HG03432 (cell line): Measurements from ENCODE around the gene MIOX.
A peak's percentile ranks its signal among the peaks of the same experiment; 100 is the strongest.

Experiments used
- ATAC-seq: cut with Tn5 transposase; IDR thresholded peaks from one replicate; pipeline ENCODE4 v1.9.1; 2021; ENCODE audit warnings: mild to moderate bottlenecking, moderate library complexity; ENCODE audit not compliant: unreplicated experiment

The MIOX gene

DNA sequence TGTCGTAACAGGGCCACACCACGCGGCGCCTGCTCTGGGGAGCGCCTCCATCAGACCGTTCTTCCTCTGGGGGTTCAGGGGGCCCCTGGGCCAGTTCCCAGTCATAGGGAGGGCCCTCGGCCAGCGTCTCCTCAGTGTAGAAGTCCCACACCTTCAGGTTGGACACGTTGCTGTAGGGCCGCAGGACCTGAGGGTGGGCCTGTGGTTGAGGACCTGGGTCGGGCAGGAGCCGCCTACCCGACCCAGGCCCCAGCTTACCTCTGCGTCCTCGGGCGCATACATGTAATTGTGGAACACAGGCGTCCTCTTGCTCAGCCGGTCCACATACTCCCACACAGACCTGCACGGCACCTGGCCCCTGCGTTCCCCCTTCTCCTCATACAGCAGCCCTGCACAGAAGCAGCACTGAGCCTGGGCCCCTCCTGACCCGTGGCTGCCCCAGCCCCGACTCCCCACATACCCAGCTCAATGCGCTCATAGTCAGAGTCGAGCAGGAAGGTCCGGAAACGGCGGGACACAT is 32.0 kb upstream of the MIOX start:
- no peak for ATAC-seq

DNA sequence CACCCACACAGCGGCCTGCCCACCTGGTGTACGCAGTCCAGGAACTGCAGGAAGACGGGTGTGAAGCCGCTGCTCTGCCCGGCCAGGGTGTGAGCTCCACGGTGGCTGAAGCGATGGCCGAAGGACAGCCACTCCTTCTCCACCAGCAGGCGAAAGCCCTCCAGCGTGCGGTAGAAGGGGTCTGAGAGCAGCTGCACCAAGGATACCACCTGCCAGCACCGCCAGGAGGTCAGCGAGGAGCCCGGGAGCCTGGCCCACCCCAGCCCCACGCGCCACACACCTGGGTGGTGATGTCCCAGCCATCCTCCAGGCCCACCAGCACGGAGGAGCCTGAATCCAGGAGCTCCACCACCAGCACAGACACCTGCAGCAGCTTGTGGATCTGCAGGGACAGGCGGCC is 31.5 kb upstream of the MIOX start:
- no peak for ATAC-seq

DNA sequence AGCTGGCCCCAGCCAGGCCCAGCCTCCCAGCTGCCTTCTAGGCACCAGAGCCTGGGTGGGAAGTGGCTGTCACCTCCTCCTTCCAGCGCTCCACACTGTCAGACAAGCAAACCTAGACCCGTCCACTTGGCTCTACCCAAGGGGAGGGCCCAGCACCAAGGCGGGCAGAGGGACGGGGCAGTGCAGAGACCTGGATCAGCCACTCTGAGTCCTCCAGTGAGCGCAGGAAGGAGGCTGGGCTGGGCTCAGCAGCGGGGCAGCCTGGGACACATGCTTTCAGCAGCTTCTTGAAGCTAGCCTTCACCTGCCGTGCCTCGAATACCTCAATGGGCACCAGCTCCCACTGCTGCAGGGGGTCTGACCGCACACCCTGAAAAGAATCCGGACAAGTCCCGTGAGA is 30.6 kb upstream of the MIOX start:
- ATAC-seq = no peak

DNA sequence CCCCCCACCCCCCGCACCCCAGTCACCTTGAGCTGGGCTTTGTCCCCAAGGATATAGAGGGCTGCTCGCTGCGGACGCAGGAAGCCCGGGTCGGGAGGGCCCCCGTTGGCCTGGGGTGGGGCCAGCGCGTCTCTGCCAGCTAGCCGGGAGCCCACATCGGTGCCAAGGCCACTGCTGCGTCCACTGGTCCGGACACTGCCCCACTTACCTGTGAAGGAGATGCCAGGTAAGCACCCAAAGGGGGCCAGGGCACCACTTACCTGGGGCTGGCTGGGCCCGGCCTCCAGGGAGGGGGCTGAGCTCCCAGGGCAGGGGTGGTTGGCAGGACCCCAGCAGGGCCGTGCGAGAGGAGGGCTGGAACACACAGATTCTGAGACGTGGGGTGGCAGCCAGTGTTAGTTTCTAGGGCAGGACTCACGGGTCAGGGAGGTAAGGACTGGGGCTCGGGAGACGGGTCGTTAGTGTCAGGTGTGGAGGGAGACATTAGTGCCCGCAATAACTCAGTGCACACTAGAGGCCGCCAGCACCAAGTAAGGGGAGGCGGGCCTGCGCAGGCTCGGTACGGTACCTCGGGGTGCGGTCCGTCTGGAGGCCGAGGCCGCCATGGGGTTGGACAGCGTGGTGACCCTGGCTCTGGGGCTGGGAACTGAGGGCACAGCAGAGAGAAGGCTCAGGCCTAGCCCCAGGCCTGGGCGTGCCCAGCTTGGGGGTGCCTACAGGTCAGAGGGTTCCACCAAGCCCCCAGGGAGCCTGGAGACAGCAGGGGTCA is 30.0 kb upstream of the MIOX start:
- ATAC-seq = no peak

DNA sequence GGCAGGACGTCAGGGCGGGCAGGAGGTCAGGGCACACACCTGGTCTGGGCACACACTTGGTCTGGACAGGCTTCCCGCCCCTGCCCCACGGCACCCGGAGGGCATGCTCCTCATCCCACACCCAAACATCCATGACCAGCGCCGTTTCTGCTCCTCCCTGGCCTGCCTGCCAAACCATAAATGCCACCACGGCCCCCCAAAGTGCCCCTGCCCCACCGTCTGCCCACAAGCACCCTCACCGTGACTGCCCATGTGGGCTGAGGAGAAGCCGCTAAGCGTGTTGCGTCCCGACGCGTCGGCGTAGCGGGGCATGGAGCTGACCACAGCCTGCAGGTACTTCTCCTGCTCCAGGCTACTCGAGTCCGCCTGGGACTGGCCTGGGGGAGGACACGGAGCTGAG is 27.6 kb upstream of the MIOX start:
- ATAC-seq = no peak

DNA sequence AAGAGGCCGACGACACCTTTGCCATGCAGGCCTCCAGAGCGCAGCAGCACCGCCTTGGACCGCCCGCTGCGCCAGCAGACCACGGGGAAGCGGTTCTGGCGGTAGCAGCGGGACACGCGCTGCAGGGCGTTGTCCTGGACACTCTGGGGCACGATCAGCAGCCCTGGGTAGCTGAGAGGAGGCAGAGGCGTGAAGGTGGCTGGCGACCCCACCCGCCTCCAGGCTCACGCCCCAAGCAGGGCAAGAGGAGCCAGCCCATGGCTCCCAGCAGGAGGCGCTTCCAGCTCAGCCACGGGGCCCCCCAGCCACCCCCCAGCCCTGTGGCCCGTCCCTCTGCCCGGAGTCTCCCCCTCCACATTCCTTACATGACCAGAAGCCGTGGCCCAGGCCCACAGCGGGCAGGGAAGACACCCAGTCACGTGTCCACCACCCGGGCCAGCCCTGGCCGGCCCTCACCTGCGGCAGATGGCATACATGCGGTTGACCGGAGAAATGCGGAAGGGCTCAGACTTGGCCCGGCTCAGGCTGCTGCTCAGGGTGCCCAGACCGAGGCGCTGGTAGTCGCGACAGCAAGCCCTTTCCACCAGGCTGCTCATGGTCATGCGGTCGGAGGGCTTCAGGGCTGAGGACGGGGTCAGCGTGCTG is 27.0 kb upstream of the MIOX start:
- ATAC-seq = no peak

DNA sequence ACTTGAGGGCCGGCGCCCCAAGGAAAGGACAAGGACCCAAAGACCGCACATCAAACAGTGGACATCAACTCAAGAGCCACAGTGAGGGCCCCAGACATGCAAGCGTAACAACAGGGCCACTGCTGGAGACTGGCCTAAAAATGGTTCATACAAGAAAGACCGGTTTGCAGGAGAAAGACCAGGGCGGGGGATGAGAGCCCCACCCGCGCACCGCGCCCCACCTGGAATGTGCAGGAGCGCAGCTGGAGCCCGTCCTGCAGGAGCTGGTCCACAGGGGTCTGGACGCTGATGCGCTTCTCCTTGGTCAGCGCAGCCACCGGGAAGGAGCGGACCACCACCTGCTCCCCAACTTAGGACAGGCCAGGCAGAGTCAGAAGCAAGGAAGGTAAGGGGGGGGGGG is 25.7 kb upstream of the MIOX start:
- ATAC-seq = no peak

DNA sequence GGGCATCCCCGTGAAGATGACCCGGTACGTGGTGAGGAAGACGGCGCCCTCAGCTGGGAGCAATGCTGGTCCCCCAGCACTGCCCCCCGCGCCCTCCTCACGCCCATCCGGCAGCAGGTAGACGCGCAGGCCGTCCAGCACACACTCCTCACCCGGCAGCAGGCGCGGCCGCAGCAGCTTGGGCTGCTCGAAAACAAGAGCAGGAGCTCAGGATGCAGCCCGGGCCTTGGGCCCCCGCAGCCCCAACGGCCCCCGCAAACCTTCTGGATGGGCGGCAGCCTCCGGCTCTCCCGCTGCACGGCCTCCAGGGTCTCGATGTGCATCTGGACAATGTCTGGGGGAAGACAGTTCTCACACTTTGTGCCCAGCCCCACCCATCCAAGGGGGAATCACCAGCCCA is 25.1 kb upstream of the MIOX start:
- no peak for ATAC-seq

DNA sequence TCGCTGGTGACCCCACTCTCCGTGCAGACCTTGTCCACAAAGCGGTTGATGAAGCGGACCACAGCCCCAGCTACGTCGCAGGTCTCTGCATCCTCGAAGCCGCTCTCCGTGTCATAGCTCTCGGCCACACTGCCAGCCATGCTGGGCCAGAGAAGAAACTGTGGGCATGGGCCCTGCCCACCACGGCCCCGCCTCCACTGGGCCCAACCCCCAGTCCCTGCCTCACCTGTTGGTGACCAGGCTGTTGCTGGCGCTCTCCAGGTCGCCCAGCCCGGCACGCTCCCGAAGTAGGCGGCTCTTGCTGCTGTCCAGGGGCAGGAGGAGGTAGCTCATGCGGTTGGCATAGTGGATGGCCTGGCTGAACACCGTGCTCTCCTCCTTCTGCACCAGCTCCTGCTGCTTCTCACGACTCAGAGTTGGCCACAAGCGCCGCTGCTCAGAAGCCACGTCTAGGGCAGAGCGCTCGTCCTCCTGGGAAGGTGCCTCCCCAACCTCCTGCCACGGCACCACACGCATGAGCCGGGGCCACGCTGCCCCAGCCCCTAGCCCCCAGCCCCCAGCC is 24.6 kb upstream of the MIOX start:
- ATAC-seq = no peak

DNA sequence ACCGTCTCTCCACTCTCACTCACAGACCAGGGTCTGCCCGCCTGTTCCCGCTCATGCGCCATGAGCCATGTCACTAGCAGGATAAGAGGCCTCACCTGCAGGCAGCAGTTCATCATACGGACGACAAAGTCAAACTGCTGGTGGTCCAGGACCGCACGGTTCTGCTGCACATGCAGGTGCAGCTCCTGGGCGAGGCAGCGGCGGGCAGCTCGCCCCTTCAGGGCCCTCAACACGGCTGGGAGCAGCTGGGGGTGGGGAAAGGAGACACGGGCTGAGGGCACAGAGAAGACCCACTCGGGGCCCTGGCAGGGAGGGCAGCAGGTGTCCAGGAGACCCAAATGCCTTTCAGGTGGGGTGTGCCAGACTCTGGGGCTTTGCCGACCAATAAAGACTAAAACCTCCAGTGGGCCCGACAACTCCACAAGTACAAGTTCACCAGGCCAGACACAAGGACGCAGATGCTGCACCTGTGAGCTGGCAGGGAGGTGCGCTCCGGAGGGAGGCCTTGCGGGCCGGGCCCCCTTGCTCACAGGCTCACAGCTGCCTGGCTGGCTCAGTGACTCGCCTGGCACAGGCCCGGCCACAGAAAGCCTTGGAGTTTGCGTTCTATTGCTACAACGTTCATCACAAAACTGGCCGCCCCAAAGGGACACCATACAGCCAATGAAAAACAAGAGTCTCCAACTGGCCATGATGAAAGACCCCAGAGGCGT is 23.3 kb upstream of the MIOX start:
- no peak for ATAC-seq

DNA sequence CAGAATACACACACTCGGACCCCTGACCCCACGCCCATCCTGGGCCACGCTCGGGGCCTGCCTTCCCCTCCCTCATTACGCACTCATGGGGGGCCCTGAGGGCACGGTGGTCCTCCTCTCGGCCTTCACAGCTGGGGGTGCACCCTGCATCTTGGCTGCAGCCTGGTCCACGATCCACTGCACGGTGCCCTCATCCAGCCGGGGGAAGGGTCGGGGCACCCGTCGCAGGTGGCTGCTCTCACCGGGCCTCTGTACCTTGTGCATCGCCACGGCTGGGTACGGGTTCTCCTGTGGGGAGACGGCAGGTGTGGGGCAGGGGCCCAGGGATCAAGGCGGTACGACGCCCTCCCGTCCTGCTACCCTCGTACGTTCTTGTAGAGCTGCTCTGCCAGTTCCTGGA is 22.2 kb upstream of the MIOX start:
- no peak for ATAC-seq

DNA sequence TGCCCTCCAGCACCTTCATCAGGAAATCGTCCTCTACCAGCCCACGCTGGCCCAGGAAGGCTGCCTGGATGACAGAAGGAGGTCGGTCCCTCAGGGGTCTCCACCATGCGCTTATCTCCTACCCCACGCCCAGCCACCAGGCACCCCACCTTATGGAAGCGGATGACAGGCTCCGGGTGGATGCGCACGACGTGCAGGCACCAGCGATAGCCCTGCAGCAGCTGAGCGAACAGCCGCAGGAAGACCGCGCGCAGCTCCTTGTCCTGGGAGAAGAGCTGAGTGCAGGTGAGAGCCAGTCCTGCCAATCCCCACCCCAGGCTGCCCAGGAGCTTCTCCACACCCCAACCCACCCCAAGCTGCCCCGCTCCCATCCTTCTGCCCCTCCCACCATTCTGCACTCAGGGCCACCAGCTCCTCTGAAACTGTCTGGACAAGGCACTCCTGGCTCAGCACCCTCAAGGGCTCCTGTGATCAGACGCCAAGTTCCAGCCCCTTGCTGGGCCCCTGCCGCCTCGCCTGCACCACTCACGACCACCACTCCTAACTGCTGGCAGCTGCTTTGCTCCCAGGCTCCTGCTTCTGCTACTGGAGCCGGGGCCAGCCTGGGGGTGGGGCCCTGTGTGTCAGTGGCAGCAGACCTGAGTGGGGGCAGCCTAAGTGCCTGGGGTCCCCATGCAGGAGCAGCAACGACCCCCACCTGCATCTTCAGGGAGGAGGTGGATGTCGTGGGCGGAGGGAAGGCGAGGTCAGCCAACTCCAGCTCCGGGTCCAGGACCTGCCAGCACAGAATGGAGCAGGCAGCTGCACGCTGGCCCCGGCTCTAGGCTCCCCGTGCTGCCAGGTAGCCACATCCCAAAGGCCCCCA is 21.4 kb upstream of the MIOX start:
- ATAC-seq = no peak

DNA sequence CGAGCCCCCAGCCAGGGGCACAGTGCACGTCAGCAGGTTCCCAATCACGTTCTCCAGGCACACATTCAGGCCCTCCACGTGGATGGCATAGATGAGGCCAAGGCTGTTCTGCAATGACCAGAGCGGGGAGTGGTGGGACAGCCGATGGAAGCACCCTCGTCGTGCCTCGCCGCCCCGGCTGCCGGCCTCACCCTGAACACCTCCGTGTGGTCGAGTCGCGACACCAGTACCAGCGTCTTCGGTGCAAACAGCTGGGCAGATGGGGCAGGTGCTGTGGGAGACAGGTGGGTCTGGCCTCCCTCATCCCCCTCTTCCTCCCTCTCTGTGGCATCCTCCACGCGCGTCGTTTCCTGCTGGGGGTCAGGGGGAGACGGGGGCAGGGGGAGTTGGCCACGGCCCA is 19.3 kb upstream of the MIOX start:
- ATAC-seq = no peak

DNA sequence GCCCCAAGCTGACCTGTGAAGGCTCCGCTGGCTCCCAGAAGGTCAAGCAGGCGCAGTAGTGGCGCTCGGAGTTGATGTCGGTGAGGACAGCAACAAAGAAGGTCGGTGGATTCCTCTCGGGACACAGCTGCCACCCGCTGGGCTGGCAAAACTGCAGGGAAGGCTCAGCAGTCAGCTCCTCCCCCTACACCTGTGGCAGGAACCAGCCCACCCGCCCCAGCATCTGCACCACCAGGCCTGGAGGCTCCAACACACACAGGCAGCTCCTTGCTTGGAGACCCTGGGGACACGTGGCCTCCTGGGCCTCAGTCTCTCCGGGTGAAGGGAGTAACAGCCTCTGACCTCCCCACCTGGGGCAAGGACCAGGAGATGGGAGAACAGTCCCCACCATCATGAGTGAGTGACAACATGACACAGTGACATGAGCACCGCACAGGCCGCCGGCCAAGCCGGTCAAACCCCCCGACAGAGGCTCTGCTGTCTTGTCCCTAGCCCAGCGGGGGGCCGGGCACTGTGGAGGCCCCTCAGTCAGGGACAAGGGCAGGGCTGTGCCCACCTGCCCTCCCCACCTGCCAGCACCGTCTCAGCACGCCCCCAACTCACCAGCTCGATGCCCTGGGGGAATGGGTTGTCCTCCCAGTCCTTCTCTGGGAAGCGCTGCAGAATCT is 18.8 kb upstream of the MIOX start:
- no peak for ATAC-seq

DNA sequence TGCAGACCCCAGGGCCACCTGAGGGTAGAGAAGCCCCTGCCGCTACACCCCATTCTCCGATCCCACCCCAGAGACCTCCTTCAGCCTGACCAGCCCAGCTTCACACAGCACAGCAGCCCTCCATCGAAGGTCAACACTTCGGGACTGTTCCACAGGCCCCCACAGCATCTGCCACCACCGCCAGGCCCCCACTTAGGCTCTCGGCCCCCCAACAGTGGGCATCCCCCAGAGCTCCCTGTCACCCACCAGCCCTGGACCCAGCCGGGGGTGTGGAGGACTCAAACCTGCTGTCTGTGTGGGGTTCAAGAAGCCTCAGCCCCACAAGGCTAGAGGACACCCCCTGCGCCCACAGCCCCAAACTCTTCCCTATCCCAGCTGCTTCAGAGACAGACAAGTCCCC is 18.0 kb upstream of the MIOX start:
- no peak for ATAC-seq

DNA sequence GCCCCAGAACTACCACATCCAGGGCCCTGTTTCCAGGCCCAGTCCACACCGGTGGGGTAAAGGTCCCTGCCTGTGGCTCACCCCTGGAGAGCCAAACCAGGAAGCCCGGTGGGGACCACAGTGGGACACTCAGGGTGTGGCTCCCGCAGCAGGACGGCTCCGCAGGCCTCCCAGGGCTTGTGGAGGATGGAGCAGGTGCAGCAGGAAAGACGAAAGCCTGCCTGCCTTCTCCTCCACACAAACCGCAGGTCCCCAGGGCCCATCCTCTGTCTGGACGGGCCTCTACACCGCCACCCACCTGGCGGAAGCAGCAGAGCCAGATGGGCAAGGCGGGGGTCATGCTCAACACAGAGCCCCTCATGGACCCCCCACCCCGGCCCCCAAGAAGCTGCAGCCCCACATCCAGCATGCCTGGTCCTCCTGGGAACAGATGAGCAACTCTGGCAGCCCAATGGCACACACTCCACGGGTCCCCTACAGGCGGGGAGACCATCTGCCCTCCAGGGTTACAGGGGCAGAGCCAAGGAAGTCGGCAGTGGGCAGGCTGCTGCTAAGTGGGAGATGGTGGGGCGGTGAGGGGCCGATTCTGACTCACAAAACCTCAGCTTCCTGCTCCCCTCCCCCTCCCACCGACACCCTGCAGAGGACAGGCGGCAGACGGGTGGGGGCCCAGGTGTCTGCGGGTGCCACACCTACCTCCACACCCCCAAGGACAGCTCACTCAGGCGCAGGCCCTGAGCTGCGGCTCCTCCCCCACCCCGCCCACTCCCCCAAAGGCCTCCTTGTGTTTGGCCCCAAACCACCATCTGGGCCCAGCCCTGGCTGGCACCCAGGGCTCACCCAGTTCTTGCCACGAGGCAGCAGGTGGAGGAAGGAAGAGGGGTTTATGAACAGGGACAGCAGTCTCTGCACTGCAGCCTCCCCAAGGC is 17.0 kb upstream of the MIOX start:
- peak; percentile 64 for ATAC-seq

DNA sequence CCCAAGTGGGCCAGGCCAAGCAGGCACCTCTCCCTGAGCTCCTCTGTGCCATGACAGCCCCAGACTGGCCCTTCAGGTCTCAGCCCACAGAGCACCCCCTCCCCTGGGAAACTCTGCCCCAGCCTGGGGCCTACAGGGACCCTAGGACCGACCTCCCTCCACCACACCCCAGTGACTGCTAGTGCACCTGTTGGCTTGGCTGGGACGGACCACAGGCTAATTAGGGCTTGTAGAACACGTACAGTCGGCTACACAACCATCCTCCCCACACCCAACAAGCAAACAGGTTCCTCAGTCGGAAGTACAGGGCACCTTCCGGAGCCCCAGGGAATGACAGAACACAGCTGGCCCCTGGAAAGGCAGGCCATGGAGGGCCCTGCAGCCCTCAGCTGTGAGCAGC is 16.2 kb upstream of the MIOX start:
- ATAC-seq = no peak

DNA sequence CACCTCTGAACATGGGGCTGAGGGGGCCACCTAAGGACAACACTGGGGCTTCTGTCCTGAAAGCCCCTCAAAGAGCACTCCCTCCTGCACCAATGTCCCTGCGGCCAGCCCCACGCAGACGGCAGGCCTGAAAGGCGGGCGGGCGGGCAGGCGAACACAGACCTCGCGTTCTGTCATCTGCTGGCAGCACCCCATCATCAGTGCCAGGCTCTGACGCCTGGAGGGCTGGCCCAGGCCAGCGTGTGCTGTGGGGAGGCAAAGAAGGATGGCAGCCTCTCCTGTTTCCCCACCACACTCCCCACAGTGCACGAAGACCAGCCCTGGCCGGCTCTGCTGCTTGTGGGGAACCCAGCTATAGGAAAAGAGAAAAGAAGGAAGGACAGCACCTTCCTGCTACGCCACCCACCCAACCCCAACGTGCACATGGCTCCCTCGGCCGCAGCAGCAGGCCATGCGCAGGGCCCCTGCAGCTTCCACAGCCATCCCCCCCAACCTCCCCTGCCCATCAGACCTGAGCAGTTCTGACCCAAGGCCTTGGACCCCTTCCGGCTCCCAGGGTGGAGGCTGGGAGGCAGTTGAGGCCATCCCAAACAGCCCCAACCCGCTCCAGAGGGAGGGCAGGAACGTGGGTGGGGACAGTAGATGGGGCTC is 15.3 kb upstream of the MIOX start:
- ATAC-seq = no peak

DNA sequence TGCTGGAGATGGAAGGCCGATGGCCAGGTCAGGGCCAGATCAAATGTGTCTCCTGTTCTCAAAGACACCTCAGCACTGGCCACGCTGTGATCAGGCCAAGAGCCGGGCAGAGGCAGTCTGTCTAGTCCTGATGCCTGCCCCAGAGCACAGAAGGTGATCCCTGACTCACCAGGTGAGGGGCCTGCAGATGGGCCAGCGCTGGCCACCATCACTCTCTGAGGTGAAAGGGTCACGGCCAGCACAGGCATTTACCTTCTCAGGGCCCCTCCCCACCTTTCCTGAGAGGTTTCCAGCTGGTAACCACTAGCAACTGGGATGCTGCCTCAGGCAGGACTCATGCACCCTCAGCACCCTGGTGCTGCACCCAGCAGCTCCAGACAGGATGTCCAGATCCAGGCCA is 14.7 kb upstream of the MIOX start:
- no peak for ATAC-seq
